AG08396 (cell line): ENCODE measurements around the gene SOX14.

ENCODE experiments used
- DNase-seq: peaks from one replicate; pipeline ENCODE4 v3.0.0; 2012; ENCODE audit warnings: low spot score, mixed read lengths

The SOX14 gene

GRCh38 chr3:137768361-137769321 is 4.5 kb downstream of the SOX14 start:
- DNase-seq = peak; percentile 15

GRCh38 chr3:137769322-137770065 is 5.4 kb downstream of the SOX14 start:
- no peak for DNase-seq

- DNase-seq = peak; percentile 6
Observed at GRCh38 chr3:137770066-137770834, 6.1 kb downstream of the SOX14 start.

- DNase-seq = no peak
Observed at GRCh38 chr3:137770835-137771399, 6.8 kb downstream of the SOX14 start.

- DNase-seq = no peak
Observed at GRCh38 chr3:137771401-137772213, 7.5 kb downstream of the SOX14 start.

GRCh38 chr3:137772214-137772955 is 8.3 kb downstream of the SOX14 start:
- no peak for DNase-seq

GRCh38 chr3:137778941-137779340 is 14.8 kb downstream of the SOX14 start:
- no peak for DNase-seq

- no peak for DNase-seq
Observed at GRCh38 chr3:137787529-137787928, 23.4 kb downstream of the SOX14 start.

GRCh38 chr3:137789236-137789635 is 25.1 kb downstream of the SOX14 start:
- DNase-seq = no peak

GRCh38 chr3:137792626-137793271 is 28.6 kb downstream of the SOX14 start:
- DNase-seq = peak; percentile 54

- no peak for DNase-seq
Observed at GRCh38 chr3:137796993-137797392, 32.9 kb downstream of the SOX14 start.

- DNase-seq = no peak
Observed at GRCh38 chr3:137803215-137803614, 39.1 kb downstream of the SOX14 start.

GRCh38 chr3:137807998-137808397 is 43.9 kb downstream of the SOX14 start:
- DNase-seq = no peak

- no peak for DNase-seq
Observed at GRCh38 chr3:137809509-137809908, 45.4 kb downstream of the SOX14 start.

- no peak for DNase-seq
Observed at GRCh38 chr3:137812023-137812422, 47.9 kb downstream of the SOX14 start.

- DNase-seq = no peak
Observed at GRCh38 chr3:137815251-137815650, 51.1 kb downstream of the SOX14 start.
